K562 (cell line): Measurements from ENCODE around the gene XPO6. TPM values are rescaled to one million over a fixed set of nuclear protein-coding genes. Genes with fewer than 3 reads are reported as not detected.

Experiments
- ATAC-seq: fragments of 200-7000 bp; cut with Tn5 transposase; 3 replicates; pipeline ENCODE4 v1.9.1; 2020; ENCODE audit warnings: moderate library complexity
- BruUV-seq: library from RNA; stranded (reverse); fragments of 400-500 nt; replicated peaks from 2 replicates; lab custom pipeline; 2021; lab: Mats Ljungman, UMichigan
- CTCF ChIA-PET: fragments of 300-600 bp; formaldehyde crosslinking; extraction: SDS; loops from one replicate; lab custom pipeline; 2021; ENCODE audit warnings: low intra/inter-chr PET ratio; lab: Yijun Ruan, JAX
- POLR2A ChIA-PET: fragments of 300-600, 350-650 bp; sonication (Branson Sonifier 250); formaldehyde crosslinking; extraction: SDS; loops from one replicate; lab custom pipeline; 2021; ENCODE audit warnings: antibody characterized with exemption, inconsistent platforms; lab: Yijun Ruan, JAX
- DNase-seq, 4 experiments: peaks; one replicate each; pipeline versions ENCODE4 v3.0.0 to v3.0.0-alpha.2; 2011 to 2018; ENCODE audit warnings: low spot score in 3 of 4, mixed read lengths in 3 of 4; ENCODE audit errors: extremely low read depth in 1 of 4
- FAIRE-seq: peaks from 2 replicates; lab custom pipeline; 2011; peaks lifted over from hg19 to GRCh38; lab: Jason Lieb, UNC
- H2AFZ ChIP-seq: 2 replicates; pipeline ENCODE4 v1.6.0; 2011; ENCODE audit warnings: low read depth, low read length, control low read depth, inconsistent platforms
- H3K27ac ChIP-seq: fragments of 200-600 bp; 3 replicates; pipeline ENCODE4 v1.8.0; 2011; ENCODE audit warnings: low read depth, mild to moderate bottlenecking, control low read depth, inconsistent platforms, low read length, moderate library complexity, mixed read lengths; ENCODE audit errors: extremely low read depth
- H3K27me3 ChIP-seq, 2 experiments: fragments of 300-600 bp in 1 of 2; 2 replicates in 1 of 2; 3 replicates in 1 of 2; pipeline versions ENCODE4 v1.6.0 to v1.8.0; 2011; ENCODE audit warnings: inconsistent platforms in 2 of 2, low read length in 2 of 2, mild to moderate bottlenecking in 1 of 2, mixed read lengths in 1 of 2, moderate library complexity in 1 of 2; ENCODE audit not compliant: control insufficient read depth in 2 of 2, insufficient read depth in 2 of 2
- H3K36me3 ChIP-seq: fragments of 300-600 bp; 3 replicates; pipeline ENCODE4 v1.8.0; 2011; ENCODE audit warnings: mild to moderate bottlenecking, low read length, inconsistent platforms; ENCODE audit not compliant: control insufficient read depth, insufficient read depth
- H3K4me1 ChIP-seq, 2 experiments: fragments of 200-600 bp in 1 of 2; replicated peaks in 1 of 2; 2 replicates in 1 of 2; 3 replicates in 1 of 2; pipeline versions ENCODE4 v1.5.1 to v1.8.0; 2011; ENCODE audit warnings: inconsistent platforms in 2 of 2, low read length in 2 of 2, mild to moderate bottlenecking in 1 of 2, mixed read lengths in 1 of 2, moderate library complexity in 1 of 2; ENCODE audit not compliant: control insufficient read depth in 2 of 2, insufficient read depth in 2 of 2
- H3K4me2 ChIP-seq: 2 replicates; pipeline ENCODE4 v1.6.1; 2011; ENCODE audit warnings: low read length, control low read depth, inconsistent platforms, mixed read lengths; ENCODE audit not compliant: insufficient read depth
- H3K4me3 ChIP-seq: fragments of 200-600 bp; sonication (generic), shearing (Covaris generic); 2 replicates; pipeline ENCODE4 v1.5.1; 2016; ENCODE audit warnings: control low read depth, inconsistent platforms
- H3K79me2 ChIP-seq: fragments of 200-600 bp; 3 replicates; pipeline ENCODE4 v1.8.0; 2011; ENCODE audit warnings: low read length, inconsistent platforms; ENCODE audit not compliant: control insufficient read depth, insufficient read depth
- H3K9ac ChIP-seq, 2 experiments: 2 replicates each; pipeline versions ENCODE4 v1.6.0 to v1.6.1; 2011; ENCODE audit warnings: low read depth in 2 of 2, low read length in 2 of 2, control low read depth in 1 of 2, inconsistent platforms in 1 of 2, mild to moderate bottlenecking in 1 of 2, mixed read lengths in 1 of 2; ENCODE audit not compliant: insufficient read depth in 1 of 2
- H3K9me1 ChIP-seq: one replicate; pipeline ENCODE4 v1.6.0; 2011; ENCODE audit warnings: inconsistent platforms, mild to moderate bottlenecking, low read length, moderate library complexity; ENCODE audit not compliant: control insufficient read depth, insufficient read depth
- H3K9me3 ChIP-seq: replicated peaks from 2 replicates; pipeline ENCODE4 v1.5.1; 2011; ENCODE audit warnings: low read depth, low read length, inconsistent platforms; ENCODE audit not compliant: control insufficient read depth, insufficient read depth
- H4K20me1 ChIP-seq: replicated peaks from 2 replicates; pipeline ENCODE4 v1.6.1; 2011; ENCODE audit warnings: low read length, inconsistent platforms, mixed read lengths; ENCODE audit not compliant: control insufficient read depth, insufficient read depth
- ARNT ChIP-seq, 2 experiments: fragments of 450-650 bp; IDR thresholded peaks; 2 replicates each; pipeline ENCODE4 v1.6.1; 2016; ENCODE audit warnings: mild to moderate bottlenecking in 1 of 2
- ATF3 ChIP-seq, 2 experiments: fragments of 450-650 bp in 1 of 2; sonication (generic) in 1 of 2; formaldehyde crosslinking in 1 of 2; IDR thresholded peaks in 1 of 2; conservative IDR thresholded peaks in 1 of 2; 2 replicates each; pipeline versions ENCODE4 v1.6.1 to v1.8.1; 2016 to 2023; ENCODE audit warnings: mild to moderate bottlenecking in 2 of 2, moderate library complexity in 2 of 2, inconsistent platforms in 1 of 2, missing genetic modification reagents in 1 of 2
- BCOR ChIP-seq: fragments of 450-650 bp; IDR thresholded peaks from 2 replicates; pipeline ENCODE4 v1.6.1; 2016
- CBX2 ChIP-seq: fragments of 200-600 bp; sonication (generic); IDR thresholded peaks from one replicate; pipeline ENCODE4 v1.6.1; 2012; ENCODE audit warnings: mild to moderate bottlenecking, low read length, inconsistent platforms; ENCODE audit not compliant: insufficient read depth, poor library complexity, severe bottlenecking
- CEBPB ChIP-seq: fragments of 450-650 bp; IDR thresholded peaks from 2 replicates; pipeline ENCODE4 v1.6.1; 2016; ENCODE audit warnings: missing genetic modification characterization, missing compliant biosample characterization
- CREB3L1 ChIP-seq: fragments of 450-650 bp; IDR thresholded peaks from 2 replicates; pipeline ENCODE4 v1.6.1; 2014; ENCODE audit warnings: low read depth, mild to moderate bottlenecking, moderate library complexity, borderline replicate concordance
- ELF2 ChIP-seq: fragments of 250-450 bp; sonication (Bioruptor Pico); IDR thresholded peaks from 2 replicates; pipeline ENCODE4 v1.5.0; 2021; ENCODE audit warnings: mild to moderate bottlenecking
- HCFC1 ChIP-seq: IDR thresholded peaks from 2 replicates; pipeline ENCODE4 v1.6.1; 2012; ENCODE audit warnings: low read depth, low read length, improper control_type of control experiment
- HIVEP1 ChIP-seq: fragments of 250-450 bp; sonication (Bioruptor Pico); IDR thresholded peaks from 2 replicates; pipeline ENCODE4 v1.4.0; 2020; ENCODE audit warnings: mild to moderate bottlenecking
- HSF4 ChIP-seq: fragments of 250-450 bp; sonication (Bioruptor Pico); IDR thresholded peaks from 2 replicates; pipeline ENCODE4 v2.1.2; 2022; ENCODE audit warnings: mild to moderate bottlenecking, moderate library complexity, borderline replicate concordance
- IFI16 ChIP-seq: fragments of 250-450 bp; sonication (Bioruptor Pico); IDR thresholded peaks from 2 replicates; pipeline ENCODE4 v2.1.2; 2022; ENCODE audit warnings: mild to moderate bottlenecking, inconsistent platforms
- KAT2B ChIP-seq: IDR thresholded peaks from one replicate; pipeline ENCODE4 v1.6.1; 2012; ENCODE audit warnings: low read depth, mild to moderate bottlenecking, control low read depth, inconsistent platforms, low read length, moderate library complexity
- MCM3 ChIP-seq: fragments of 450-650 bp; IDR thresholded peaks from 2 replicates; pipeline ENCODE4 v1.6.1; 2016
- SRSF3 ChIP-seq: fragments of 200-400 bp; formaldehyde crosslinking; IDR thresholded peaks from 2 replicates; pipeline ENCODE4 v1.6.1; 2016; ENCODE audit warnings: mild to moderate bottlenecking, low read length, moderate library complexity; ENCODE audit not compliant: insufficient read depth
- STAT5A ChIP-seq: IDR thresholded peaks from 2 replicates; pipeline ENCODE4 v1.6.1; 2012; ENCODE audit warnings: low read length, inconsistent platforms, borderline replicate concordance
- SUPT5H ChIP-seq: fragments of 450-650 bp; IDR thresholded peaks from 2 replicates; pipeline ENCODE4 v1.6.1; 2016
- ZC3H8 ChIP-seq: fragments of 450-650 bp; IDR thresholded peaks from 2 replicates; pipeline ENCODE4 v1.6.1; 2017
- ZNF311 ChIP-seq: fragments of 250-450 bp; sonication (Bioruptor Pico); IDR thresholded peaks from 2 replicates; pipeline ENCODE4 v1.4.0; 2020; ENCODE audit warnings: mild to moderate bottlenecking, moderate library complexity
- ZNF764 ChIP-seq: fragments of 250-450 bp; sonication (Bioruptor Pico); IDR thresholded peaks from 2 replicates; pipeline ENCODE4 v1.4.0; 2020; ENCODE audit warnings: low read depth, mild to moderate bottlenecking, moderate library complexity
- WGBS: fragments of 100-300 bp; shearing (Covaris generic); methylation state at CpG from one replicate; pipeline ENCODE4 v1.1.6; 2016; ENCODE audit warnings: low coverage, mixed read lengths; ENCODE audit not compliant: insufficient coverage; ENCODE audit errors: missing lambda C conversion rate; 5-methylcytosine and 5-hydroxymethylcytosine counted together
- in situ Hi-C: fragments of 300-500 bp; cut with MboI; formaldehyde crosslinking; loops from 4 replicates; pipeline ENCODE4 v1.15.0; 2018; ENCODE audit warnings: inconsistent platforms, mixed read lengths
- intact Hi-C: fragments of 100-400 bp; cut with micrococcal nuclease; formaldehyde crosslinking; loops from 2 replicates; pipeline ENCODE4 v1.14.2; 2022
- polyA plus RNA-seq, 8 experiments: library from polyadenylated mRNA; depleted of rRNA in 4 of 8; stranded (reverse) in 5 of 8; unstranded in 3 of 8; fragments of >200 nt; fragmentation: Nextera tagmentation in 2 of 8; fragmentation: Illumina TruSeq in 1 of 8; extraction: Ambion mirVana in 2 of 8; extraction: Trizol in 1 of 8; gene quantifications; 2 replicates each; pipeline versions ENCODE4 v1.2.1 to v1.2.3, GENCODE V29; 2011 to 2014; ENCODE audit warnings: inconsistent platforms in 1 of 8, missing spikeins in 1 of 8
- total RNA-seq, 7 experiments: library from RNA; depleted of rRNA in 6 of 7; stranded (reverse); fragments of >200 nt in 6 of 7; fragmentation: Illumina TruSeq in 2 of 7; extraction: Trizol in 2 of 7; gene quantifications; 2 replicates each; pipeline versions ENCODE4 v1.2.1 to v1.2.3, GENCODE V29; 2011 to 2021; ENCODE audit warnings: low replicate concordance in 1 of 7

XPO6 gene
- total and polyA plus RNA-seq, 9 of the 15 experiments (the other 6 are each of a cell fraction or from before 2014, with no cell fraction given) = 11.2 to 196 (median 119) TPM

- TF ChIP-seq ZC3H8 (no peak), IFI16 (CRISPR knock-in tag) (no peak), ELF2 (CRISPR knock-in tag) (no peak), ATF3 (IDR thresholded peaks at IDR 0.05) (no peak), ATF3 (CRISPR knock-in tag; conservative IDR thresholded peaks at IDR 0.05) (no peak)
These were observed 137.9 kb downstream of the XPO6 start (continued) for GRCh38 chr16:28073836-28074235.

GRCh38 chr16:28072087-28072486 lies 139.7 kb downstream of the XPO6 start:
- intact Hi-C loops = no loop called here
- in situ Hi-C loops = no loop called here
- BruUV-seq = no TSS peak
- TF ChIP-seq HSF4 (CRISPR knock-in tag) = no peak
- no peak for TF ChIP-seq SRSF3
- no peak for TF ChIP-seq CEBPB
- no peak for TF ChIP-seq ARNT (IDR thresholded peaks at IDR 0.05)
- no peak for TF ChIP-seq HCFC1
- no peak for TF ChIP-seq HIVEP1 (CRISPR knock-in tag)
- TF ChIP-seq ZNF311 (CRISPR knock-in tag) = no peak
- TF ChIP-seq CBX2 = no peak
- TF ChIP-seq CREB3L1 = no peak
- TF ChIP-seq ZNF764 (CRISPR knock-in tag) = no peak
- TF ChIP-seq BCOR = no peak
- TF ChIP-seq STAT5A = no peak
- no peak for TF ChIP-seq SUPT5H
- TF ChIP-seq MCM3 = no peak
- TF ChIP-seq KAT2B = no peak

More at GRCh38 chr16:28072087-28072486, 139.7 kb downstream of the XPO6 start:
- ChIA-PET CTCF (no interaction called here), POLR2A (interaction anchor here (1.1 kb wide), 1 partner anchor 8 kb away, joined by 3 read pairs; no protein-coding TSS in a partner anchor)
- H3K9me3 ChIP-seq = no peaks in the 10 kb centered on the region
- FAIRE-seq (no peak), DNase-seq (no peak), ATAC-seq (no peak)
- H2AFZ ChIP-seq = no peak overlapping the region
- no peak overlapping the region for H3K4me2 ChIP-seq
- WGBS = 2% methylated on average over 4 of the region's 4 CpGs
- H3K4me1 ChIP-seq = no peaks in the 10 kb centered on the region
- H3K9me1 ChIP-seq = no peaks in the 10 kb centered on the region
- no peaks in the 10 kb centered on the region for H3K79me2 ChIP-seq
- H3K36me3 ChIP-seq = no peaks in the 10 kb centered on the region
- peaks cover 20 to 48% of the 10 kb centered on the region in 2 experiments for H3K27me3 ChIP-seq
- no peak overlapping the region for H3K9ac ChIP-seq
- no peak overlapping the region for H3K27ac ChIP-seq
- H3K4me3 ChIP-seq = no peak overlapping the region
- H4K20me1 ChIP-seq = peaks cover 6% of the 10 kb centered on the region; the same call in 1 of the 2 replicates
